ENCODE data around the gene BBS7. TPM values are rescaled to one million over a fixed set of nuclear protein-coding genes. Genes with fewer than 3 reads are reported as not detected.

The BBS7 gene
- total RNA-seq, 6 donors from 2014 or later: 7.3 to 13.2 (median 9.9) TPM

DNA sequence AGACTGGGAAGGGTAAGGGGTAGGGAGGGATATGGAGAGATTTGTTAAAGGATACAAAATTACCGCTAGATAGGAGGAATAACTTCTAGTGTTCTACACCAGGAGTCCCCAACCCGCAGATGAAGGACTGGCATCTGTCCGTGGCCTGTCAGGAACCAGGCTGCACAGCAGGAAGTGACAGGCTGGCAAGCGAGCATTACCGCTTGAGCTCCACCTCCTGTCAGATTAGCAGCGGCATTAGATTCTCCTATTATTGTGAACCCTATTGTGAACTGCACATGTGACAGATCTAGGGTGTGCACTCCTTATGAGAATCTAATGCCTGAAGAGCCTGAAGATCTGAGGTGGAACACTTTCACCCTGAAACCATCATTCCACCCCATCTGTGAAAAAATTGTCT is 27.9 kb upstream of the BBS7 start:
- WGBS, 2 donors: 31% methylated on average over 6 of the region's 6 CpGs

DNA sequence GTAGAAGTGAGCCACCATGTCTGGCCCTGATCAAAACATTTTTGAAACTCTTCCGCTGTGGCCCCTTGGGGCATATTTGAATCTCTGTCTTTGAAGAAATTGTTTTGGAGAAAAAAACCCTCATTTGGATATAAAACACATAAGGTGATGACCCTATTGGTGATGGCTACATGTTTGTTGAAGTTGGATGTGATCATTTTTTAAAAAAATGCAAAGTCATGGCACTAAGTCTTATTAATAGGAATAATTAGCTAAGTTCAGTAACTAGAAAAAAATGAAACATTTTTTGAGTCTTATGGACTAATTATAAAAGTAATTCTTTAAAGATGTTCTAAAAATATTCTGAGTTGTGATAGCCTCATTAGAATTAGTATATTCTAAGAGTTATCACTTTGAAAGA is 17.9 kb upstream of the BBS7 start:
- no peaks in the 10 kb centered on the region for H3K36me3 ChIP-seq
- no peak for DNase-seq
- H3K4me3 ChIP-seq: no peak overlapping the region
- TF ChIP-seq, protein P1, sequence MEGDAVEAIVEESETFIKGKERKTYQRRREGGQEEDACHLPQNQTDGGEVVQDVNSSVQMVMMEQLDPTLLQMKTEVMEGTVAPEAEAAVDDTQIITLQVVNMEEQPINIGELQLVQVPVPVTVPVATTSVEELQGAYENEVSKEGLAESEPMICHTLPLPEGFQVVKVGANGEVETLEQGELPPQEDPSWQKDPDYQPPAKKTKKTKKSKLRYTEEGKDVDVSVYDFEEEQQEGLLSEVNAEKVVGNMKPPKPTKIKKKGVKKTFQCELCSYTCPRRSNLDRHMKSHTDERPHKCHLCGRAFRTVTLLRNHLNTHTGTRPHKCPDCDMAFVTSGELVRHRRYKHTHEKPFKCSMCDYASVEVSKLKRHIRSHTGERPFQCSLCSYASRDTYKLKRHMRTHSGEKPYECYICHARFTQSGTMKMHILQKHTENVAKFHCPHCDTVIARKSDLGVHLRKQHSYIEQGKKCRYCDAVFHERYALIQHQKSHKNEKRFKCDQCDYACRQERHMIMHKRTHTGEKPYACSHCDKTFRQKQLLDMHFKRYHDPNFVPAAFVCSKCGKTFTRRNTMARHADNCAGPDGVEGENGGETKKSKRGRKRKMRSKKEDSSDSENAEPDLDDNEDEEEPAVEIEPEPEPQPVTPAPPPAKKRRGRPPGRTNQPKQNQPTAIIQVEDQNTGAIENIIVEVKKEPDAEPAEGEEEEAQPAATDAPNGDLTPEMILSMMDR (IDR thresholded peaks at IDR 0.05): no peak
- no peak for TF ChIP-seq POLR2A (IDR thresholded peaks at IDR 0.05)
- no peak for TF ChIP-seq POLR2AphosphoS5 (IDR thresholded peaks at IDR 0.05)
- no peak for TF ChIP-seq EP300 (IDR thresholded peaks at IDR 0.05)
- no peaks in the 10 kb centered on the region for H3K4me1 ChIP-seq
- 92 to 94% methylated on average over 1 of the region's 1 CpG for WGBS, 2 donors
- no peak for ATAC-seq (ENCODE audit: low FRiP score in 2 of 2)
- no peak overlapping the region for H3K27ac ChIP-seq
- H3K27me3 ChIP-seq: no peaks in the 10 kb centered on the region
- no peaks in the 10 kb centered on the region for H3K9me3 ChIP-seq

More for the DNA sequence above, 27.9 kb upstream of the BBS7 start:
- ATAC-seq (ENCODE audit: low FRiP score in 2 of 2) (no peak), DNase-seq (no peak)
- no peak overlapping the region for H3K4me3 ChIP-seq
- TF ChIP-seq EP300 (IDR thresholded peaks at IDR 0.05) (no peak), POLR2A (IDR thresholded peaks at IDR 0.05) (no peak), POLR2AphosphoS5 (IDR thresholded peaks at IDR 0.05) (no peak)
- TF ChIP-seq, protein P1 (IDR thresholded peaks at IDR 0.05): no peak
- no peaks in the 10 kb centered on the region for H3K4me1 ChIP-seq
- no peak overlapping the region for H3K27ac ChIP-seq
- no peaks in the 10 kb centered on the region for H3K36me3 ChIP-seq
- no peaks in the 10 kb centered on the region for H3K27me3 ChIP-seq
- no peaks in the 10 kb centered on the region for H3K9me3 ChIP-seq

DNA sequence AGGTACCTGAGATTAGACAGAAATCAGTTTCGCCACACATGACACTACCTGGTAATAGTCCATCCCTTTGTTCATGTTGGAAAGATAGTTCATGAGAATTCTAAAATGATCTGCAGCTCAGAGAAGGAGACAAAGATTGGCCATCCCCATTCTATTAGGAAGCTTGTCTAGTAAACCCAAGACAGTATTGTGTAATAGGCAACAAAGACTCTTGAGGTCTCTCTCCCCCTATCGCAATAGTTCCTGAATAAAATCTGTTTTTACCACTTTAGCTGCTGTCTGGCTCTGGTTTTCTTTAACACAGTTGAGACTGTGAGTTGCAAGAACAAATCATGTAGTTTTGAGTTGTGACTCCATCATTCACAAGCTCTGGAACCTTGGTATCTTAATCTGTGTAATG is 14.8 kb upstream of the BBS7 start:
- no peak overlapping the region for H3K4me3 ChIP-seq
- no peaks in the 10 kb centered on the region for H3K27me3 ChIP-seq
- 83 to 84% methylated on average over 2 of the region's 2 CpGs for WGBS, 2 donors
- no peaks in the 10 kb centered on the region for H3K4me1 ChIP-seq
- no peak overlapping the region for H3K27ac ChIP-seq
- H3K9me3 ChIP-seq: no peaks in the 10 kb centered on the region
- ATAC-seq (ENCODE audit: low FRiP score in 2 of 2) (no peak), DNase-seq (no peak)
- H3K36me3 ChIP-seq: no peaks in the 10 kb centered on the region
- TF ChIP-seq POLR2A (IDR thresholded peaks at IDR 0.05): no peak
- no peak for TF ChIP-seq POLR2AphosphoS5 (IDR thresholded peaks at IDR 0.05)
- TF ChIP-seq, protein P1 (IDR thresholded peaks at IDR 0.05): no peak
- no peak for TF ChIP-seq EP300 (IDR thresholded peaks at IDR 0.05)

DNA sequence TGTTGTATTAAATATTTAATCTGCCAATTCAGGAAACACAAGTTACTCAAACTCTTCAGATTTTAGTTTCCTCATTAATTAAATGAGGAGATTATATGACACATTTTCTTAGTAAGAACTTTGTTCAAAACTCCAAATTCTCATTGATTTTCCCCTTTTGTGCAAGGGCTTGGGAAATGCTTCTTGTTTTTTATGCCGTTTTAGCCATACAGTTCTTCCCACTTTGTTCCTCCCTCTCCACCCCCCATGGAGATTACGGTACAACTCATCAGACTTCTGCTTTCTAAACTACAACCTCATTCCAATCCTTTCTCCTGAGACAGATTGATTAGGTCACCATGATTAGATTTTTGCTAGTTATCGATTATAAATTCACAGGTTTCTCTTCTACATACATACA is 10.9 kb upstream of the BBS7 start:
- 70 to 72% methylated on average over 3 of the region's 3 CpGs for WGBS, 2 donors

DNA sequence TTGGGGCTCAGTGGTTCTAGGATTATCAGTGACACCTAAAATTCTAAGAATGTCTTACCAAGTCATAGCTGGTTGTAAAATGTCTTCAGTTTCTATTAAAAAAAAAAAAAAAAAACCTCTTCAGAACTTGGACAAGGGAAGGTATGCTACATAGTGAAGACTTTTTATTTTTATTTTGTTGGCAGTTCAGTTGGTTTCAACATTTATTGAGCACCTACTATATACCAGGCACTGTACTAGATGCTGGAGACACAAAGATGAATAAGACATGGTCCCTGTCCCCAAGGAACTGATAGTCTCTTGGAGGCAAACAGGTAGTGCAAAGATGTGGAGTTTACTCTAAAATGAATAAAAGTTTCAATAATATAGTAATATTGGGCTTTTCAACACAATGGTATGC is 8.9 kb upstream of the BBS7 start:
- Histone ChIP-seq H3K4me1 (no peaks in the 10 kb centered on the region), H3K4me3 (no peak overlapping the region), H3K27me3 (no peaks in the 10 kb centered on the region), H3K36me3 (no peaks in the 10 kb centered on the region), H3K9me3 (no peaks in the 10 kb centered on the region), H3K27ac (no peak overlapping the region)
- ATAC-seq (ENCODE audit: low FRiP score in 2 of 2) (no peak), DNase-seq (no peak)
- TF ChIP-seq POLR2AphosphoS5 (IDR thresholded peaks at IDR 0.05) (no peak), POLR2A (IDR thresholded peaks at IDR 0.05) (no peak), EP300 (IDR thresholded peaks at IDR 0.05) (no peak)
- TF ChIP-seq, protein P1 (IDR thresholded peaks at IDR 0.05): no peak

More for the DNA sequence above, 10.9 kb upstream of the BBS7 start:
- no peaks in the 10 kb centered on the region for H3K4me1 ChIP-seq
- H3K27me3 ChIP-seq: no peaks in the 10 kb centered on the region
- H3K36me3 ChIP-seq: no peaks in the 10 kb centered on the region
- no peak overlapping the region for H3K27ac ChIP-seq
- no peak overlapping the region for H3K4me3 ChIP-seq
- no peaks in the 10 kb centered on the region for H3K9me3 ChIP-seq
- TF ChIP-seq EP300 (IDR thresholded peaks at IDR 0.05) (no peak), POLR2AphosphoS5 (IDR thresholded peaks at IDR 0.05) (no peak), POLR2A (IDR thresholded peaks at IDR 0.05) (no peak)
- TF ChIP-seq, protein P1 (IDR thresholded peaks at IDR 0.05): no peak
- ATAC-seq (ENCODE audit: low FRiP score in 2 of 2) (no peak), DNase-seq (no peak)
